ENCODE results near the gene WDFY2. TPM values are rescaled to one million over a fixed set of nuclear protein-coding genes. Genes with fewer than 3 reads are reported as not detected.

Gene WDFY2
- total and polyA plus RNA-seq, 2 of the 13 experiments (the other 11 are each of a cell fraction or from before 2014, with no cell fraction given): 22.6 to 27.0 TPM

GRCh38 chr13:51626749-51627148 lies 42.5 kb downstream of the WDFY2 start:
- POLR2A ChIA-PET: interaction anchor here (2.3 kb wide), 1 partner anchor 174 kb away, joined by 7 read pairs; the partner anchor contains the start of gene INTS6
- Histone ChIP-seq H2AFZ (ENCODE audit: low read length) (no peak overlapping the region), H3K79me2 (ENCODE audit: insufficient read depth, low read length) (peaks cover 84% of the 10 kb centered on the region), H3K4me1 (ENCODE audit: insufficient read depth, low read length) (peaks cover 66% of the 10 kb centered on the region), H4K20me1 (ENCODE audit: insufficient read depth, low read length) (no peaks in the 10 kb centered on the region), H3K27ac (ENCODE audit: extremely low read length, insufficient read depth, low read length) (no peak overlapping the region), H3K36me3 (replicated peaks in 1 of 2; ENCODE audit: control insufficient read depth in 1 of 2, insufficient read depth in 2 of 2, low read length in 2 of 2) (peaks cover 0 to 4% of the 10 kb centered on the region in 2 experiments; a peak in 3 of 5 replicates), H3K27me3 (ENCODE audit: control insufficient read depth in 1 of 2, insufficient read depth in 2 of 2, low read length in 2 of 2) (no peaks in the 10 kb centered on the region), H3K9ac (ENCODE audit: insufficient read depth, low read depth, low read length) (no peak overlapping the region), H3K4me3 (replicated peaks in 1 of 3; ENCODE audit: insufficient read depth in 1 of 3, low read depth in 2 of 3, low read length in 3 of 3) (no peak overlapping the region), H3K4me2 (ENCODE audit: low read depth, low read length) (no peak overlapping the region), H3K9me3 (ENCODE audit: low read length) (no peaks in the 10 kb centered on the region)
- in situ Hi-C loops (cut with HindIII; ENCODE audit: extremely low pct_ligation_motif_present, low pct_unique_long_range_greater_than_20kb): no loop called here
- intact Hi-C loops (cut with micrococcal nuclease; ENCODE audit: unreplicated experiment): no loop called here
- WGBS (ENCODE audit: low lambda C conversion rate): 95% methylated on average over 1 of the region's 3 CpGs
- ATAC-seq (peak; percentile 23; the same call in 1 of the 3 replicates), DNase-seq (ENCODE audit: low spot score) (no peak), FAIRE-seq (no peak)
- BruUV-seq (replicated peaks): no TSS peak
- CTCF ChIA-PET (ENCODE audit: low intra/inter-chr PET ratio, low total read pairs): no interaction called here
- no peak for TF ChIP-seq ZNF33A (CRISPR knock-in tag; IDR thresholded peaks at IDR 0.05; ENCODE audit: borderline replicate concordance)
- TF ChIP-seq HNRNPL (IDR thresholded peaks at IDR 0.05; ENCODE audit: low read depth, low read length): peak; percentile 61; the same call in 1 of the 2 replicates
- TF ChIP-seq PAX8 (CRISPR knock-in tag; IDR thresholded peaks at IDR 0.05; ENCODE audit: borderline replicate concordance): no peak
- TF ChIP-seq ZNF784 (CRISPR knock-in tag; IDR thresholded peaks at IDR 0.05; ENCODE audit: borderline replicate concordance): no peak
- TF ChIP-seq ZNF567 (CRISPR knock-in tag; IDR thresholded peaks at IDR 0.05; ENCODE audit: borderline replicate concordance): no peak
- TF ChIP-seq AGO2 (optimal IDR thresholded peaks at IDR 0.05; ENCODE audit: low read depth, low read length): peak; percentile 41
- TF ChIP-seq ZNF879 (CRISPR knock-in tag; IDR thresholded peaks at IDR 0.05): no peak
- no peak for TF ChIP-seq TCF7 (IDR thresholded peaks at IDR 0.05; ENCODE audit: low read depth)
- TF ChIP-seq ZNF503 (CRISPR knock-in tag; IDR thresholded peaks at IDR 0.05): no peak
- no peak for TF ChIP-seq SP2 (CRISPR knock-in tag; IDR thresholded peaks at IDR 0.05)

Measured in HepG2 (cell line).